Measurements from ENCODE around the gene PTH2R.

PTH2R gene

GRCh38 chr2:208488686-208489564, 82.3 kb downstream of the PTH2R start:
- no peak for TF ChIP-seq CTCF (IDR thresholded peaks at IDR 0.05; ENCODE audit: low read length, missing control alignments)
- H3K4me3 ChIP-seq (replicated peaks; ENCODE audit: low read depth, low read length), result no peak overlapping the region
- no peak for DNase-seq (ENCODE audit: low read depth)

- H3K4me3 ChIP-seq (replicated peaks; ENCODE audit: low read depth, low read length), result no peak overlapping the region
- no peak for DNase-seq (ENCODE audit: low read depth)
- TF ChIP-seq CTCF (IDR thresholded peaks at IDR 0.05; ENCODE audit: low read length, missing control alignments), result no peak
Measured at GRCh38 chr2:208489687-208490086, 83.1 kb downstream of the PTH2R start.

- no peak overlapping the region for H3K4me3 ChIP-seq (replicated peaks; ENCODE audit: low read depth, low read length)
- no peak for DNase-seq (ENCODE audit: low read depth)
- no peak for TF ChIP-seq CTCF (IDR thresholded peaks at IDR 0.05; ENCODE audit: low read length, missing control alignments)
Measured at GRCh38 chr2:208490492-208490891, 83.9 kb downstream of the PTH2R start.

GRCh38 chr2:208491641-208492040, 85.0 kb downstream of the PTH2R start:
- no peak for TF ChIP-seq CTCF (IDR thresholded peaks at IDR 0.05; ENCODE audit: low read length, missing control alignments)
- no peak for DNase-seq (ENCODE audit: low read depth)
- H3K4me3 ChIP-seq (replicated peaks; ENCODE audit: low read depth, low read length), result no peak overlapping the region

- DNase-seq (ENCODE audit: low read depth), result no peak
- H3K4me3 ChIP-seq (replicated peaks; ENCODE audit: low read depth, low read length), result no peak overlapping the region
- no peak for TF ChIP-seq CTCF (IDR thresholded peaks at IDR 0.05; ENCODE audit: low read length, missing control alignments)
Measured at GRCh38 chr2:208492069-208492468, 85.5 kb downstream of the PTH2R start.

- no peak overlapping the region for H3K4me3 ChIP-seq (replicated peaks; ENCODE audit: low read depth, low read length)
- no peak for DNase-seq (ENCODE audit: low read depth)
- TF ChIP-seq CTCF (IDR thresholded peaks at IDR 0.05; ENCODE audit: low read length, missing control alignments), result no peak
Measured at GRCh38 chr2:208493186-208493585, 86.6 kb downstream of the PTH2R start.

GRCh38 chr2:208496129-208496528, 89.5 kb downstream of the PTH2R start:
- no peak for TF ChIP-seq CTCF (IDR thresholded peaks at IDR 0.05; ENCODE audit: low read length, missing control alignments)
- H3K4me3 ChIP-seq (replicated peaks; ENCODE audit: low read depth, low read length), result no peak overlapping the region
- DNase-seq (ENCODE audit: low read depth), result no peak

Data from fibroblast of pulmonary artery (primary cell).